SKM-1 (cell line): ENCODE measurements around the gene RAD51B.
"Not testable (repeated sequence)": the region's sequence is repeated elsewhere in the genome, so short reads cannot be mapped to it uniquely, and the experiment has no call there.

ENCODE experiments used
- DNase-seq: peaks from one replicate; lab custom pipeline; 2025; ENCODE audit not compliant: unreplicated experiment; lab: John Stamatoyannopoulos, UW

RAD51B gene

GRCh38 chr14:68416171-68416570, 596.6 kb downstream of the RAD51B start:
- no peak for DNase-seq

GRCh38 chr14:68417009-68417650, 597.6 kb downstream of the RAD51B start:
- no peak for DNase-seq

DNA sequence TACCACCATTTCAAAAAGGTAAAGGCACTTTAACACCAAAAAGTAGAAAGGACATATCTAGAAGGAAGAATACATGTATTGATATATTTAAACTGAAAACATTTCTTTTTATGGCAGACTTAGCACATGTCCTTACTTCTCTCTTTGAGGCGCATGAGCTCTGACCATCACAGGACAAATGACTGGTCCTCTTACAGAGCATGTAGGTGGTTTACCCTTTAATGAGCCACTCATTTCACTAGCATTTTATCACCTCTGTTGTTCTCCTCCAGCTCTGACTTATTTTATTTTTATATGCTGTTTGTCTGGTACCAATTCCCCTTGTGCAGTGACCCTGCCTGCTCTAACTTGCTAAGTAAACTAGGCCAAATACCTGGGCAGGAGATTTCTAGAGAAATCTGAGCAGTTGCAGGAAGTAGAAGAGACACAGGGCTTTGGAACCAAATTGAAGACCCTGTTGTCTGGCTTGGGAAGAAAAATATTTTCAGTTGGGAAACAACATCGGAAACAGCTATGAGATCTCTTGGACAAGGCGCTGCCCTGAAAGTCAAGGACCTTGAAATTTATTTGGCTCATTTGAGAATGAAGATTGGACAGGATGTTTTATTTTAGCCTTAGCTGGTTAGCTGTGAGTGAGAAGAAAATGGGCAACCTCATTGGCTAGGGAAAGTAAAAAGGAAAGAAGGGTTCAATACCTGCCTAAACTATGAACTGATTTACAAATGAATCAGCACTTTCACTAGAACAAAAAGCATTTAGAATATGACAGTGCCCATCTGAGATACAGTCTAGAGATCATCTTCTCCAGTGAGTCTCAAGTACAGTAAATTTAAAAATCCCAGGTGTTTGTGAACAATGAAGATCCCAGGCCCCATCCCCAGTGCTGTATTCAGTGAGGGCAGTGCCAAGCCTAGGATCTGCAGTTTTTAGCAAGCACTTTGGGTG, 598.9 kb downstream of the RAD51B start:
- DNase-seq: no peak

DNA sequence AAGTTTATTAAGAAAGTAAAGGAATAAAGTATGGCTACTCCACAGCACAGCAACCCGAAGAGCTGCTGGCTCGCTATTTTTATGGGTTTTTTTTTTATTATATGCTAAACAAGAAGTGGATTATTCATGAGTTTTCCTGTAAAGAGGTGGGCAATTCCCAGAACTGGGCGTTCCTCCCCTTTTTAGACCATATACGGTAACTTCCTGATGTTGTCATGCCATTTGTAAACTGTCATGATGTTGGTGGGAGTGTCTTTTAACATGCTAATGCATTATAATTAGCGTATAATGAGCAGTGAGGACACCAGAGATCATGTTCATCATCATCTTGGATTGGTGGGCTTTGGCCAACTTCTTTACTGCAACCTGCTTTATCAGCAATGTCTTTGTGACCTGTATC, 600.8 kb downstream of the RAD51B start:
- DNase-seq: no peak

- no peak for DNase-seq
Observed at GRCh38 chr14:68421116-68421515, 601.5 kb downstream of the RAD51B start.

DNA sequence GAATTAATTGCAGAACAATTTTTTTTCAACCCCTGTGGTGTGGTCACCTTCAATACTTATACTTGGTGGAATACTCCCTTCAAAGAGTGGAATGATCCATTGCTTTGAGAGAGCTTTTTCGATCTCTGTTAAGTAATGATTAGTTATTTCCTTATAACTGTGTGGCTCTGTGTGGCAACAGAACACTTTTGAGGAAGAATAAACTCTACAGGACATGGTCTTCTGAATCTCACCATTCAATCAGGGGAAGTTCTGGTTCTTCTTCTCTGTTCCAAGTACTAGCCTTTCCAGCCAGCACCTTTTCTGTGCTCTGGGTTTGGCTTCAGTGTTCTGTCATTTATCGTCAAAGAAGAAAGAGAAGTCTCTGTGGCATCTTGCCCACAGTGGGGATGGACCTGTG, 604.1 kb downstream of the RAD51B start:
- no peak for DNase-seq

GRCh38 chr14:68424443-68425172, 605.0 kb downstream of the RAD51B start:
- DNase-seq: no peak

DNA sequence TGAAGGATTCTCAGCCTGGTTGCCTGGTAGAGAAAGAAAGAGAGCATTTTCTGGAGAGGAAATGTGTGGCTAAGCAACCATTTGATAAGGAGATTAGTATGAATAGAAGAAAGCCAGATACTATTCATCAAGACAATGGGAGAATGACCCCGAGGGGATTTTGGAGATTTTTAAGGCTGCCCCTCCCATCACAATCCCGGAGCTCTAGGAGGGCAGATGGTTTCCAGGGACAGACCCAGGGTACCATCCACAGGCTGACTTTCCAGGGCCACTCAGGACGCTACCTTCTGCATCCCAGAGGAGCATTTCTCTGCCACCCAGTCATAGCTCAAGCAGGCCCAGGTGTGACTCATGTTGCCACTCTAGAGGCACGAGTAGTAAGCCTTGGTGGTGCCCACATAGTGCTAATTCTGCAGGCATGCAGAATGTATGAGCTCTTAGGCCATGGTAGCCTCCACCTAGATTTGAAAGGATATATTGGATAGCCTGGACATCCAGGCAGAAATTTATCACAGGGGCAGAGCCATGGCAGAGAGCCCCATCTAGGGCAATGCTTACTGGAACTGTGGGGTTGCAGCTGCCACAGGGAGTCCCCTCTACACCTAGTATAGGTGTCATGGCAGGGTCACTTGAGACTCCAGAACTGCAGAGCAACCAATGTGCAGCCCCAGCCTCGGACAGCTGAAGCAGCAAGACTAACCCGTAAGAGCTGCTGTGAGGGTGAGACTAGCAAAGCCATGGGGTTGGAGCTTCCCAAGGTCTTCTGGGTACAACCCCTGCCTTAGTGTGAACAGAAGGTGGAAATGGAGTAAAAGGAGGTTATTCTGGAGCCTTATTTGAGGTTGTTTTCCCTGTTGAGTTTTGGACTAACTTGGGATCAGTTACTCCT, 607.3 kb downstream of the RAD51B start:
- DNase-seq: no peak

DNA sequence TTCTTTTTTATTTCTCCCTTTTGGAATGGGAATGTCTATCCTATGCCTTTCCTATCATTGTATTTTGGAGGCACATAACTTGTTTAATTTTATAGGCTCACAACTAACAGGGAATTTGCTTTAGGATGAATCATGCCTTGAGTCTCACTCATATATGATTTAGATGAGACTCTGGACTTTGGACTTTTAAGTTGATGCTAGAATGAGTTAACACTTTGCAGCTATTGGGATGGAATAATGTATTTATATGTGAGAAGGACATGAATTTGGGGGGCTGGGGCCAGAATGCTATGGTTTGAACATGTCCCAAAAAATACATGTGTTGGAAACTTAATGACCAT, 607.9 kb downstream of the RAD51B start:
- no peak for DNase-seq

DNA sequence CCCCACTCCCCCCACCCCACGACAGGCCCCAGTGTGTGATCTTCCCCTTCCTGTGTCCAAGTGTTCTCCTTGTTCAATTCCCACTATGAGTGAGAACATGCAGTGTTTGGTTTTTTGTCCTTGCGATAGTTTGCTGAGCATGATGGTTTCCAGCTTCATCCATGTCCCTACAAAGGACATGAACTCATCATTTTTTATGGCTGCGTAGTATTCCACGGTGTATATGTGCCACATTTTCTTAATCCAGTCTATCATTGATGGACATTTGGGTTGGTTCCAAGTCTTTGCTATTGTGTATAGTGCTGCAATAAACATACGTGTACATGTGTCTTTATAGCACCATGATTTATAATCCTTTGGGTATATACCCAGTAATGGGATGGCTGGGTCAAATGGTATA, 609.3 kb downstream of the RAD51B start:
- DNase-seq: not testable (repeated sequence)

DNA sequence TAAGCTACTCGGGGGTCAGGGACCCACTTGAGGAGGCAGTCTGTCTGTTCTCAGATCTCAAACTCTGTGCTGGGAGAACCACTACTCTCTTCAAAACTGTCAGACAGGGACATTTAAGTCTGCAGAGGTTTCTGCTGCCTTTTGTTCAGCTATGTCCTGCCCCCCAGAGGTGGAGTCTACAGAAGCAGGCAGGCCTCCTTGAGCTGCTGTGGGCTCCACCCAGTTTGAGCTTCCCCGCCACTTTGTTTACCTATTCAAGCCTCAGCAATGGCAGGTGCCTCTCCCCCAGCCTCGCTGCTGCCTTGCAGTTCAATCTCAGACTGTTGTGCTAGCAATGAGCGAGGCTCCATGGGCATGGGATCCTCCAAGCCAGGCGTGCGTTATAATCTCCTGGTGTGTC, 614.6 kb downstream of the RAD51B start:
- not testable (repeated sequence) for DNase-seq

DNA sequence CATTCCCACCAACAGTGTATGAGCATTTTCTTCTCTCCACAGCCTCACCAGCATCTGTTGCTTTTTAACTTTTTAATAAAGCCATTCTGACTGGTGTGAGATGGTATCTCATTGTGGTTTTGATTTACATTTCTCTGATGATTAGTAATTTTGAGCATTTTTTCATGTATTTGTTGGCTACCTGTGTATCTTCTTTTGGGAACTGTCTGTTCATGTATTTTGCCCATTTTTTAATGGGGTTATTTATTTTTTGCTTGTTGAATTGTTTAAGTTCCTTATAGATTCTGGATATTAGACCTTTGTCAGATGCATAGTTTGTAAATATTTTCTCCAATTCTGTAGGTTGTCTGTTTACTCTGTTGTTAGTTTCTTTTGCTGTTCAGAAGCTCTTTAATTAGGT, 616.1 kb downstream of the RAD51B start:
- not testable (repeated sequence) for DNase-seq

- no peak for DNase-seq
Observed at GRCh38 chr14:68439676-68440075, 620.1 kb downstream of the RAD51B start.

DNA sequence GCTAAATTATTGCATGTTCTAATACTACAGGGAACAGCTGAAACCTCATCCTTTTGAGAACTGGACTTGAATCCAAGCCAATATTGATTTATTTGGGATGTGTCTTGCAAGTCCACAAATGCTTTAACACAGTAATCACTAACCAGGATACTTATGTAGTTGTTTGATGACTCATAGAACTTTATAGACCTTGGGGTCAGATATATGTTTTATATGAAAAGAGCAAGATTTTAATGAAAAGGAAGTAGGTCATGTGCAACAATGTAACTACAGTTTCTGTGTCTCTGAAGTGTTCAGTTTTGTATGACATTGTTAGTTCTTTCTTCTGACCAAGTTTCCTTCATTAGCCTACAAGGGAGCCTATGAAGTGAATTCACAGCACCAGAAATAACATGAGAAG, 621.2 kb downstream of the RAD51B start:
- no peak for DNase-seq

- DNase-seq: no peak
Observed at GRCh38 chr14:68441542-68441941, 622.0 kb downstream of the RAD51B start.

DNA sequence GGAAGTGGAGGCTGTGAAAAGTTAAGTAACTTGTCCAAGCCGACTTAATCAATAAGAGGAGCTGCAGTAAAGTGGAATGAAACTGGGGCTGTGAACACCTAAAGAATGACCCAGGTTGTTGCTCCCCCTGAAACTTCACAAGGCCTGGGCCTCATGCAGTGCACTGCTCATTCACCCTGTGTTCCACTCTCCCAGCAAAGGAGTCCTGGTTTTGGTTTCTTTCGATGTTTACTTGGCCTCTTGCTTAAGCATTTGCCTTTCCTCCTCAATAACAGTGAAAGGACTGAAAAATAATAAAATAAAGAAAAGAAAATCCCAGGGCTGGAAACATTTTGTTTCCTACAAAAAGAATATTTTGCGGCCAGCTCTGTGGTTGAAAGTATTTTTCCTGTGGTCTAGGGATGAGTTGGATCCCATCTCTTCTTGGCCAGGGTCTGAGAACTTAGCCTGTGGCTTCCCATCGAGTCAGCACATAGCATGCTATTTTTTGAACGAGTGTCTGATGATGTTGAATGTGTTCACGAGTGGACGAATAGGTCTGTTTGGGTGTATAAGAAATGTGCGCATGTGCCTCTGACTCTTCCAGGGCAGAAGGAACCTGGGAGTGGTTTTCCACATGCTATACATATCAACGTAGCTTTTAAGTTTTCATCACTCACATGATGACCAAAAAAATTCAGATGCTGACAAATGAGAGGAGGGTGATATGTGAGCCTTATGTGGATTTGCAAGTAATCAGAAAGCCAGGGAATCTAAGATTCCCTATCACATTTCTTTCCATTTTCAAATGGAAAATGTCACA, 623.5 kb downstream of the RAD51B start:
- DNase-seq: no peak

GRCh38 chr14:68444449-68445168, 625.0 kb downstream of the RAD51B start:
- DNase-seq: no peak

DNA sequence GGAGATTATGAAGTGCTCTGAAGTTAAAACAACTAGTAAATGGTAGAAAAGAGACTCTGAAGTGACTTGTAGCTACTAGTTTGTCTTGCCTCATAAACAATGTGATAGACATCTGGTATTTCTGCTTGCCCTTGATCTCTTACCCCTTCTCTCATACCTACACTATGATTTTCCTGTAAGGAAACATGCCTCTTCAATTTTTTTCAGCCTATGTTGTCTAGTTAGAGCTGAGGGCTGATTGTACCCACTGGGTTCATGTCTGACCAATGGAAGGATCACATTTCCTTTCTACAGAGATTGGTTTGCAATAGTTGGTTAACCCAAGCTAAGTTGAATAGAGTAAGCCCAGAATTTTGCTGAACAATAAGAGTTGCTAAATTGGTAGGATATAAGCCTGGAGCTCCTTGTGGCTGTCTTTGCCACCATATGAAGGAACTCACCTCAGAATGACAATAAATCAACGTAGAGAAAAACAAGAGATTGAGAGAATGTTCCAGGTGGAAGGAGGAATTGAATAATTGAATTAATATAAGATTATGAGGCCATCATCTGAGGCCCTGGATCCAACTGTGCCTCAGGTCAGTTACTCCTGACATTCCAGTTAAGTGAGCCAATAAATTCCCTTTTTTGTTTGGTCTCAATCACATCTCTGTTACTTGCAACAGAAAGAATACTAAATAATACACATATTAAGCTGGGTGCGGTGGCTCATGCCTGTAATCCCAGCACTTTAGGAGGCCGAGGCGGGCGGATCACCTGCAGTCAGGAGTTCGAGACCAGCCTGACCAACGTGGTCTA, 626.9 kb downstream of the RAD51B start:
- DNase-seq: no peak
